Tibial nerve (tissue), 3 donors: ENCODE measurements around the gene ZRANB1.

Experiments used
- CTCF ChIP-seq, 5 experiments: fragments of 200-600 bp in 3 of 5; fragments of 450-650 bp in 2 of 5; sonication (generic) in 3 of 5; IDR thresholded peaks; one replicate each; pipeline ENCODE4 v1.5.1; 2016 to 2019; ENCODE audit warnings: antibody characterized with exemption in 5 of 5, mild to moderate bottlenecking in 3 of 5, moderate library complexity in 2 of 5
- POLR2A ChIP-seq, 2 donors: fragments of 450-650 bp; IDR thresholded peaks; one replicate each; pipeline ENCODE4 v1.6.1; 2017; ENCODE audit warnings: antibody characterized with exemption in 2 of 2, mild to moderate bottlenecking in 2 of 2, moderate library complexity in 2 of 2

- no peak for TF ChIP-seq CTCF (IDR thresholded peaks at IDR 0.05)
- TF ChIP-seq POLR2A (IDR thresholded peaks at IDR 0.05) = no peak
These were observed 41.4 kb downstream of the ZRANB1 start for GRCh38 chr10:124983321-124983720.
